Measurements from ENCODE around the gene ADCY4. TPM values are rescaled to one million over a fixed set of nuclear protein-coding genes. Genes with fewer than 3 reads are reported as not detected.

ADCY4 gene
- total RNA-seq, 1 donor from 2014 or later, result 2.3 TPM

- no peaks in the 10 kb centered on the region for H3K36me3 Mint-ChIP-seq (ENCODE audit: low read depth)
- no peaks in the 10 kb centered on the region for H3K9me3 Mint-ChIP-seq
- CTCF ChIA-PET, result no interaction called here
- peaks cover 3% of the 10 kb centered on the region for H3K27me3 Mint-ChIP-seq
- no peak for TF ChIP-seq CTCF (IDR thresholded peaks at IDR 0.05)
- intact Hi-C loops (cut with micrococcal nuclease), result no loop called here
- H3K27ac Mint-ChIP-seq, result no peak overlapping the region
- no peak overlapping the region for H3K4me3 Mint-ChIP-seq
- POLR2A ChIA-PET, result no interaction called here
- DNase-seq (no peak), ATAC-seq (ENCODE audit: low read depth) (no peak)
- H3K4me1 Mint-ChIP-seq, result no peaks in the 10 kb centered on the region
These were observed 45.2 kb upstream of the ADCY4 start for GRCh38 chr14:24379907-24380730.

- POLR2A ChIA-PET, result interaction anchor here (1.4 kb wide), 1 partner anchor 50 kb away, joined by 6 read pairs; the partner anchor contains the start of genes CBLN3 and KHNYN
- no peaks in the 10 kb centered on the region for H3K9me3 Mint-ChIP-seq
These were observed 44.4 kb upstream of the ADCY4 start for GRCh38 chr14:24378981-24379906.

GRCh38 chr14:24378327-24378726 is 43.5 kb upstream of the ADCY4 start:
- TF ChIP-seq CTCF (IDR thresholded peaks at IDR 0.05), result no peak
- H3K27me3 Mint-ChIP-seq, result no peaks in the 10 kb centered on the region
- no peak overlapping the region for H3K4me3 Mint-ChIP-seq
- ChIA-PET CTCF (interaction anchor here (1.4 to 1.8 kb wide), 2 partner anchors 12 to 53 kb away, joined by 3 to 5 read pairs; no protein-coding TSS in a partner anchor), POLR2A (interaction anchor here (0.5 to 1.4 kb wide), 2 partner anchors 45 to 51 kb away, joined by 3 to 6 read pairs; partner anchors contain the start of genes CBLN3 and KHNYN)
- ATAC-seq (ENCODE audit: low read depth) (no peak), DNase-seq (no peak)
- intact Hi-C loops (cut with micrococcal nuclease), result no loop called here
- no peaks in the 10 kb centered on the region for H3K4me1 Mint-ChIP-seq
- H3K27ac Mint-ChIP-seq, result no peak overlapping the region
- no peaks in the 10 kb centered on the region for H3K9me3 Mint-ChIP-seq
- no peaks in the 10 kb centered on the region for H3K36me3 Mint-ChIP-seq (ENCODE audit: low read depth)

More at GRCh38 chr14:24378981-24379906, 44.4 kb upstream of the ADCY4 start:
- Mint-ChIP-seq H3K4me1 (no peaks in the 10 kb centered on the region), H3K4me3 (no peak overlapping the region), H3K27ac (no peak overlapping the region), H3K36me3 (ENCODE audit: low read depth) (no peaks in the 10 kb centered on the region), H3K27me3 (peaks cover 2% of the 10 kb centered on the region)
- ATAC-seq (ENCODE audit: low read depth) (no peak), DNase-seq (no peak)
- no peak for TF ChIP-seq CTCF (IDR thresholded peaks at IDR 0.05)
- CTCF ChIA-PET, result interaction anchor here (1.4 kb wide), 1 partner anchor 13 kb away, joined by 3 read pairs; no protein-coding TSS in a partner anchor
- intact Hi-C loops (cut with micrococcal nuclease), result no loop called here

- no peak overlapping the region for H3K27ac Mint-ChIP-seq
- H3K9me3 Mint-ChIP-seq, result no peaks in the 10 kb centered on the region
- H3K27me3 Mint-ChIP-seq, result no peaks in the 10 kb centered on the region
- DNase-seq (no peak), ATAC-seq (ENCODE audit: low read depth) (no peak)
- H3K4me3 Mint-ChIP-seq, result no peak overlapping the region
- no peaks in the 10 kb centered on the region for H3K36me3 Mint-ChIP-seq (ENCODE audit: low read depth)
- intact Hi-C loops (cut with micrococcal nuclease), result no loop called here
- H3K4me1 Mint-ChIP-seq, result no peaks in the 10 kb centered on the region
- ChIA-PET CTCF (interaction anchor here (1.8 kb wide), 1 partner anchor 54 kb away, joined by 5 read pairs; no protein-coding TSS in a partner anchor), POLR2A (no interaction called here)
- no peak for TF ChIP-seq CTCF (IDR thresholded peaks at IDR 0.05)
These were observed 42.8 kb upstream of the ADCY4 start for GRCh38 chr14:24377657-24378056.
